ENCODE measurements around the gene CIDEA. TPM values are rescaled to one million over a fixed set of nuclear protein-coding genes. Genes with fewer than 3 reads are reported as not detected.
"Not testable (repeated sequence)": the region's sequence is repeated elsewhere in the genome, so short reads cannot be mapped to it uniquely, and the experiment has no call there.

Gene CIDEA, protein sequence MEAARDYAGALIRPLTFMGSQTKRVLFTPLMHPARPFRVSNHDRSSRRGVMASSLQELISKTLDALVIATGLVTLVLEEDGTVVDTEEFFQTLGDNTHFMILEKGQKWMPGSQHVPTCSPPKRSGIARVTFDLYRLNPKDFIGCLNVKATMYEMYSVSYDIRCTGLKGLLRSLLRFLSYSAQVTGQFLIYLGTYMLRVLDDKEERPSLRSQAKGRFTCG
- total RNA-seq: 0.05 TPM
- polyA plus RNA-seq: 0.82 TPM
- long read RNA-seq, donor 1: 0 reads
- long read RNA-seq, donor 2: 0 reads
- long read RNA-seq, donor 3: 0 reads
- long read RNA-seq, donor 4: 0 reads
- long read RNA-seq, donor 5: 0 reads
- long read RNA-seq, donor 6: 0 reads
- long read RNA-seq, donor 7: 0 reads
- long read RNA-seq, donor 8: 0 reads
- long read RNA-seq, donor 9: 0 reads
- long read RNA-seq, donor 10: 0 reads

DNA sequence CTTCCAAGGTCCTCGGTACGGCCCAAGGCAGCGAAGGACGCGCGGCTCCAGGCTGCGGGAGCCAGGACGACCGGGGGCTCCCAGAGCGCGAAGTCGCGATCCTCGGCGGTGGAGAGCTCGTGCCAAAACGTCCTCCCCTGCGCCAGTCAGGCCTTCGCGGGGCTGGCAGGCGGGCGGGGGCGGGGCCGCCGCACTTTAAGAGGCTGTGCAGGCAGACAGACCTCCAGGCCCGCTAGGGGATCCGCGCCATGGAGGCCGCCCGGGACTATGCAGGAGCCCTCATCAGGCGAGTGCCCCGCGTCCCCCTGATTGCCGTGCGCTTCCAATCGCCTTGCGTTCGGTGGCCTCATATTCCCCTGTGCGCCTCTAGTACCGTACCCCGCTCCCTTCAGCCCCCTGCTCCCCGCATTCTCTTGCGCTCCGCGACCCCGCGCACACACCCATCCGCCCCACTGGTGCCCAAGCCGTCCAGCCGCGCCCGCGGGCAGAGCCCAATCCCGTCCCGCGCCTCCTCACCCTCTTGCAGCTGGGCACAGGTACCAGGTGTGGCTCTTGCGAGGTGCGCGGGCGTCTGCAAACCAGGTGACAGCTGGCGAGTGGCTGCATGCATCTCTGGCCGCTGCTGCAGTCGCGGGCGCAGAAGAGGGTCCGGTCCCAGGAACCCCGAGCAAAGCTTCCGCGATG lies at the start of gene CIDEA:
TSS of gene CIDEA (plus strand) at position 226 of the 684 bp plus-strand sequence. CDS start at position 249, 23 bp downstream.
- Histone ChIP-seq H3K27ac (ENCODE audit: low read depth in 1 of 2, low read length in 1 of 2) (no peak within 1 kb of the TSS), H3K4me1 (ENCODE audit: control insufficient read depth in 2 of 2, insufficient read depth in 2 of 2, low read length in 2 of 2) (peaks cover 0 to 6% of the 10 kb centered on the region in 2 donors), H3K36me3 (ENCODE audit: control insufficient read depth in 2 of 2, insufficient read depth in 2 of 2, low read length in 1 of 2) (no peaks in the 10 kb centered on the region), H3K27me3 (ENCODE audit: control insufficient read depth in 2 of 2, insufficient read depth in 1 of 2, low read length in 1 of 2) (peaks cover 41 to 82% of the 10 kb centered on the region in 2 donors), H3K4me3 (ENCODE audit: low read length in 2 of 2) (no peak within 1 kb of the TSS), H3K9me3 (ENCODE audit: control insufficient read depth in 2 of 2, insufficient read depth in 1 of 2, low read length in 1 of 2) (peaks cover 0 to 4% of the 10 kb centered on the region in 2 donors)
- WGBS: 7% methylated on average over 69 of the region's 69 CpGs
- DNase-seq (ENCODE audit: low read depth in 6 of 9, low spot score in 9 of 9): no peak

DNA sequence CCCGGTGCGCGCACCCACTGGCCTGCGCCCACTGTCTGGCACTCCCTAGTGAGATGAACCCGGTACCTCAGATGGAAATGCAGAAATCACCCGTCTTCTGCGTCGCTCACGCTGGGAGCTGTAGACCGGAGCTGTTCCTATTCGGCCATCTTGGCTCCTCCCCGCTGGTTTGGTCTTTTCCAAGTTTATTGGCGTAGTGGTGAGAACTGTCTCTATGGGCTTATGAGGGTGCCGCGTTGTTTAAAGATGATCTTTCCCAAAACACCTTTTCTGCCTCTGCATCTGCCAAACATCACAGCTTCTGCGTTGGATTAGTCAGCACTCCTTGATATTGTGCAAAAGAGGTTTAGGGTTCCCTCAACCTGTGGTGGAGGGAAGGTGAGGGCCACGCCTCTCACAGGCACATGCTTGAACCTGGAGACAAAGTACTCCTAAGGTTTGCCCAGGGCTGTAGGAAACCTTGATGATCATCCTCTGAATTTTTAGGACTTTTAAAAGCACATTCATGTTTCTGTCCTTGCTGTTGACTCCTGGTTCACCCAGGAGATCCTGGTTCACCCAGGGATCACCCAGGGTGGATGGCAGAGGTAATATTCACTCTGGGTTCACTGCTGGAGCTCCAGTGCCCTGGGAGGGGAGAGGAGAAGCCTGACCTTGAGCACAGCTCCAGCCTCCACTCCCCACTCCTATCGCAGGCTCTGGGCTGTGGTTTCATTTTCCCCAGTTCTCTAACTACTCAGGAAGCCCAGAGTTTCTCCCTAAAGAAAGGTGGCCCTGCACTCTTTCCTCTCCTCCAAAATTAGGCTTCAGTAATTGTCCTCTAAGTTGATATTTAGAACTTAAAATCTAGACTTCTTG lies 45.6 kb upstream of the CIDEA start:
- DNase-seq (ENCODE audit: low read depth in 6 of 9, low spot score in 9 of 9); H3K27ac ChIP-seq (ENCODE audit: low read depth in 1 of 2, low read length in 1 of 2); H3K36me3 ChIP-seq (ENCODE audit: control insufficient read depth in 2 of 2, insufficient read depth in 2 of 2, low read length in 1 of 2); H3K9me3 ChIP-seq (ENCODE audit: control insufficient read depth in 2 of 2, insufficient read depth in 1 of 2, low read length in 1 of 2); H3K4me3 ChIP-seq (ENCODE audit: low read length in 2 of 2); H3K4me1 ChIP-seq (ENCODE audit: control insufficient read depth in 2 of 2, insufficient read depth in 2 of 2, low read length in 2 of 2); H3K27me3 ChIP-seq (ENCODE audit: control insufficient read depth in 2 of 2, insufficient read depth in 1 of 2, low read length in 1 of 2): not testable (repeated sequence)
- 93% methylated on average over 13 of the region's 18 CpGs for WGBS

DNA sequence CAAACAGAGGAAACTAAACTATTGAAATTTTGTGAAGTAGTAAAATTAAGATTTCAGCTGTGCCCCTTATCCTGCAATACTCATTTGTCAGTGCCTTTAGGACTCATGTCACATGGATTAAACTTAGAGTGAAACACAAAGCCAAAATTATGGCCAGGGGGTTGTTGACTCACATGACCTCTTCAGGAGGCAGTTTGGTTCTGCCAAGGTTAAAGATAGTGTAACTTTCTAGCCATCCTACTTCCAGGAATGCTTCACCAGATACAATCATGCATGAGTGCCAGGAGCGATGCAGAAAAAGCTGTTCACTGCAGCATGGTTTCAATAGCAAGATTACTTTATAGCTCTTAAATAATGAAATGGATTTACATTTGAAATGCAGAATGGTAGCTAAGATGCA lies 41.9 kb upstream of the CIDEA start:
- not testable (repeated sequence) for H3K27ac ChIP-seq (ENCODE audit: low read depth in 1 of 2, low read length in 1 of 2); H3K27me3 ChIP-seq (ENCODE audit: control insufficient read depth in 2 of 2, insufficient read depth in 1 of 2, low read length in 1 of 2); H3K36me3 ChIP-seq (ENCODE audit: control insufficient read depth in 2 of 2, insufficient read depth in 2 of 2, low read length in 1 of 2); H3K4me1 ChIP-seq (ENCODE audit: control insufficient read depth in 2 of 2, insufficient read depth in 2 of 2, low read length in 2 of 2); DNase-seq (ENCODE audit: low read depth in 6 of 9, low spot score in 9 of 9); H3K9me3 ChIP-seq (ENCODE audit: control insufficient read depth in 2 of 2, insufficient read depth in 1 of 2, low read length in 1 of 2); H3K4me3 ChIP-seq (ENCODE audit: low read length in 2 of 2)
- no CpG with 5 or more reads among the region's 1 CpG for WGBS

DNA sequence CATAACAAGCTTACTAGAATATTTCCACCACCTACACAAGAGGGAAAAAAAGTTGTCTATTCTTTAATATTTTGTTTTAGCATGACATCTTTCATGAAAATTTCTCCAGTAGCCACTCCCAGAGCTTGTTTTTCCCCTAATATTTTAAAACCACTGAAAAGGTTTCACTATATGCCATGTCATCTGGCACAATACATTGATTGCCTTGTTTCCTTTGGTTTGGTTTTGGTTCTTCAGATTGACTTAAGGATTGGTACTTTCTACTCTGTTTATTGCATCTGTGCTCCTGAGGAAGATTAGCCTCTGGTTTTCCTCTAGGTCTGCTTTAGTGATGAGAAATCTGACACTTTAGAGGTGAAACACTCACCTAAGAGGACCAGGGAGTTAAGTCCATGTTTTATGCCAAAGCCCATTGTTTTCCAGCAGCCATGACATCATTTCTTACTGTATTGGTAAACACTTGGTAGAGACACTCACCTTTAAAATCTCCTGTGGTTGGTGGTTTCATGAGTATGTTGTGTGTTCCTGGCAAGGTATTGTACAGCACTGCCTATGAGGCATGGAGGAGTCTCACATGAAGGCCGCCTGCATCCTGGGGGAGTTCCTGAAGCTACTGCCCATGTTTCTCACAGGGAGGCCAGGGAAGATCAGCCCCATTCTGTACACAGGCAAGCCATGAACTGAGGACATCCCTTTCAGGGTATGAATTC lies 39.7 kb upstream of the CIDEA start:
- not testable (repeated sequence) for DNase-seq (ENCODE audit: low read depth in 6 of 9, low spot score in 9 of 9)
- WGBS: 97% methylated on average over 1 of the region's 1 CpG

DNA sequence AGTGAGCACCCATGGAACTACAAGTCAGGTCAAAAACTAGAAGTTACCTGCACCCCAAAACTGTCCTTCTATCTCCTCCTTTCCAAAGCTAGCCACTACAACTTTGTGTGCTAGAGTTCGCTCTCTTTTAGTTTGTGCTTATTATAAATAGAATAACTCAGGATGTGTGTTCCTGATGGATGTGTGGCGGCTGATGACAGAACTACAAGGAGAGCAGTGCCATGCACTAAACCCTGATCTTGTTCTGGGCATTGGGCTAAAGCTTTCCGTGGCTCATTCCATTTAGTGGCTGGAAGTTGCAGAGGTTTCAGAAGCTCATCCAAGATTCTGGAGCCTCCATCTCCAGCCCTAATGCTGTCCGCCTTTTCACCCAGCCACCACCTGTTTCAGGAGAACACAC lies 37.7 kb upstream of the CIDEA start:
- 99% methylated on average over 2 of the region's 4 CpGs for WGBS

More for the DNA sequence above, 39.7 kb upstream of the CIDEA start:
- H3K36me3 ChIP-seq (ENCODE audit: control insufficient read depth in 2 of 2, insufficient read depth in 2 of 2, low read length in 1 of 2); H3K27ac ChIP-seq (ENCODE audit: low read depth in 1 of 2, low read length in 1 of 2); H3K4me1 ChIP-seq (ENCODE audit: control insufficient read depth in 2 of 2, insufficient read depth in 2 of 2, low read length in 2 of 2); H3K4me3 ChIP-seq (ENCODE audit: low read length in 2 of 2); H3K27me3 ChIP-seq (ENCODE audit: control insufficient read depth in 2 of 2, insufficient read depth in 1 of 2, low read length in 1 of 2); H3K9me3 ChIP-seq (ENCODE audit: control insufficient read depth in 2 of 2, insufficient read depth in 1 of 2, low read length in 1 of 2): not testable (repeated sequence)

DNA sequence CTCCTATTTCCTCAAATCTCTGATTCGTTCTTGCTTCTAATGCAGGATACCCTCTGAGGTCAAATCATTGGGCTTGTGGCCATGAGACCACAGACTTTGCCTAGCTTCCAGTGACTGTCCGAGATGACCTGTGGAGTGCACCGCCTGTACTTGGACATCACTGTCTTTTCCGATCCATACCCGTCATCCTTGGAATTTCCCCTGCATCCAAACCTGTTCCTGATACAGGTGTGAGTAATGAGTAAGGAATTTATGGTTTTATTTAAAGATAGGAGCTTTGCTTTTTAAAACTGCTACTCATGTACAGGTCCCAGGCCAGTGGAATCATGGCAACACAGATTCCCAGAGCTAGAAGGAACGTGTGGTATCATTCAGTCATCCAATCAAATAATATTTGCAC lies 35.6 kb upstream of the CIDEA start:
- H3K27ac ChIP-seq (ENCODE audit: low read depth in 1 of 2, low read length in 1 of 2); H3K36me3 ChIP-seq (ENCODE audit: control insufficient read depth in 2 of 2, insufficient read depth in 2 of 2, low read length in 1 of 2); H3K9me3 ChIP-seq (ENCODE audit: control insufficient read depth in 2 of 2, insufficient read depth in 1 of 2, low read length in 1 of 2); H3K4me3 ChIP-seq (ENCODE audit: low read length in 2 of 2); H3K27me3 ChIP-seq (ENCODE audit: control insufficient read depth in 2 of 2, insufficient read depth in 1 of 2, low read length in 1 of 2); DNase-seq (ENCODE audit: low read depth in 6 of 9, low spot score in 9 of 9); H3K4me1 ChIP-seq (ENCODE audit: control insufficient read depth in 2 of 2, insufficient read depth in 2 of 2, low read length in 2 of 2): not testable (repeated sequence)
- 91% methylated on average over 6 of the region's 6 CpGs for WGBS

More for the DNA sequence above, 37.7 kb upstream of the CIDEA start:
- H3K27me3 ChIP-seq (ENCODE audit: control insufficient read depth in 2 of 2, insufficient read depth in 1 of 2, low read length in 1 of 2); H3K9me3 ChIP-seq (ENCODE audit: control insufficient read depth in 2 of 2, insufficient read depth in 1 of 2, low read length in 1 of 2); H3K4me3 ChIP-seq (ENCODE audit: low read length in 2 of 2); H3K27ac ChIP-seq (ENCODE audit: low read depth in 1 of 2, low read length in 1 of 2); H3K4me1 ChIP-seq (ENCODE audit: control insufficient read depth in 2 of 2, insufficient read depth in 2 of 2, low read length in 2 of 2); DNase-seq (ENCODE audit: low read depth in 6 of 9, low spot score in 9 of 9); H3K36me3 ChIP-seq (ENCODE audit: control insufficient read depth in 2 of 2, insufficient read depth in 2 of 2, low read length in 1 of 2): not testable (repeated sequence)

DNA sequence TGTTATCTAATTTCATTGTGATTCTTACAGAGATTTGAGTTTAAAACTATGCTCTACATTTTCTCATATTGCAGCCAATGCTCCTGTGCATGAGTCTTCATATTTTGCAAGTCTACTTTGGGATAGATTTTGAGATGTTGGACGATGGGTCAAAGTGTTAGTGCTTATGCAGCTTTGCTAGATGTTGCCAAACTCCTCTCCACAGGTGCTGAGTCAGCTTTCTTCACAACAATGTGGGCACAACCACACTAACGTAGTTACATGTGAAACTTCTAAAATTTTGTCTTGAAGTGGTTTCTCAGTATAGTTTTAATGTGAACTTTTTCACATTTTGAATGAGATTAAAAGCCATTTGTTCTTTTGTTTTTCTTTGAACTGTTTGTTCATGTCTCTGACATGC lies 32.1 kb upstream of the CIDEA start:
- not testable (repeated sequence) for H3K27ac ChIP-seq (ENCODE audit: low read depth in 1 of 2, low read length in 1 of 2); H3K27me3 ChIP-seq (ENCODE audit: control insufficient read depth in 2 of 2, insufficient read depth in 1 of 2, low read length in 1 of 2); H3K36me3 ChIP-seq (ENCODE audit: control insufficient read depth in 2 of 2, insufficient read depth in 2 of 2, low read length in 1 of 2); DNase-seq (ENCODE audit: low read depth in 6 of 9, low spot score in 9 of 9); H3K4me3 ChIP-seq (ENCODE audit: low read length in 2 of 2); H3K4me1 ChIP-seq (ENCODE audit: control insufficient read depth in 2 of 2, insufficient read depth in 2 of 2, low read length in 2 of 2); H3K9me3 ChIP-seq (ENCODE audit: control insufficient read depth in 2 of 2, insufficient read depth in 1 of 2, low read length in 1 of 2)
- WGBS: 11% methylated on average over 1 of the region's 2 CpGs

DNA sequence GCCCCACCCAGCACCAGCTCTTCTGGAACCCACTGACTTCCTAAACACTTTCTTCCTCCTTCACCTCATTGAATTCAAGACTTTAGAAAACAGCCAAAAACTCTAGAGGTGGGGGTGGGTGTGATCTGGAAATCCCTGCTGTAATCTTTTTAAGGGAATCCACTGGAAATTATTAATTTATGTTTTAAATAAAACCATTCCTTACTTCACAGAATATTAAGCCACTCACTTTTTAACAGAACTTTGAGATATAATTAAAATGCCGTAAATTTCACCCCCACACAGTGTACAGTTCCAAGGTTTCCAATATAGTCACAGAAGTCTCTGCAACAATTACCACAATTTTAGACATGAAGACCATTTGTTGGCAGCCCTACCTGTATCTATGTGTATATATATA lies 30.8 kb upstream of the CIDEA start:
- WGBS: 99% methylated on average over 1 of the region's 1 CpG

More for the DNA sequence above, 30.8 kb upstream of the CIDEA start:
- not testable (repeated sequence) for H3K9me3 ChIP-seq (ENCODE audit: control insufficient read depth in 2 of 2, insufficient read depth in 1 of 2, low read length in 1 of 2); DNase-seq (ENCODE audit: low read depth in 6 of 9, low spot score in 9 of 9); H3K36me3 ChIP-seq (ENCODE audit: control insufficient read depth in 2 of 2, insufficient read depth in 2 of 2, low read length in 1 of 2); H3K4me3 ChIP-seq (ENCODE audit: low read length in 2 of 2); H3K4me1 ChIP-seq (ENCODE audit: control insufficient read depth in 2 of 2, insufficient read depth in 2 of 2, low read length in 2 of 2); H3K27ac ChIP-seq (ENCODE audit: low read depth in 1 of 2, low read length in 1 of 2); H3K27me3 ChIP-seq (ENCODE audit: control insufficient read depth in 2 of 2, insufficient read depth in 1 of 2, low read length in 1 of 2)

Data from thymus (tissue), 14 donors.